Neural progenitor cell (in vitro differentiated cells): ENCODE results near the gene FUCA2.

Experiments used
- CTCF ChIP-seq: fragments of 200-600 bp; sonication (generic); IDR thresholded peaks from 2 replicates; pipeline ENCODE4 v1.5.1; 2017; ENCODE audit warnings: antibody characterized with exemption, mild to moderate bottlenecking
- EZH2 ChIP-seq: fragments of 200-600 bp; sonication (generic); IDR thresholded peaks from 2 replicates; pipeline ENCODE4 v1.6.1; 2017; ENCODE audit warnings: antibody characterized with exemption, mild to moderate bottlenecking, moderate library complexity
- EZH2phosphoT487 ChIP-seq: fragments of 200-600 bp; sonication (generic); IDR thresholded peaks from 2 replicates; pipeline ENCODE4 v1.6.1; 2017; ENCODE audit warnings: antibody characterized with exemption

GRCh38 chr6:143559051-143559660 lies 47.6 kb upstream of the FUCA2 start:
- TF ChIP-seq CTCF (no peak), EZH2phosphoT487 (no peak), EZH2 (no peak)
